RWPE2 (cell line): ENCODE measurements around the gene PROSER1.

Source experiments
- ATAC-seq: fragments of 200-7000 bp; cut with Tn5 transposase; 3 replicates; pipeline ENCODE4 v1.9.1; 2021; ENCODE audit warnings: low read depth
- DNase-seq: peaks from one replicate; pipeline ENCODE4 v3.0.0-alpha.2; 2020; ENCODE audit warnings: low spot score
- H3K27ac ChIP-seq: fragments of 450-650 bp; 2 replicates; pipeline ENCODE4 v1.5.1; 2017; ENCODE audit warnings: mild to moderate bottlenecking; ENCODE audit not compliant: poor library complexity, severe bottlenecking
- H3K27me3 ChIP-seq: fragments of 250-450 bp; sonication (Bioruptor Pico); 2 replicates; pipeline ENCODE4 v1.5.1; 2021; ENCODE audit warnings: mild to moderate bottlenecking, moderate library complexity; ENCODE audit not compliant: insufficient read depth, poor library complexity, severe bottlenecking
- H3K36me3 ChIP-seq: fragments of 250-450 bp; sonication (Bioruptor Pico); 2 replicates; pipeline ENCODE4 v1.5.1; 2020; ENCODE audit warnings: low read depth, mild to moderate bottlenecking, moderate library complexity
- H3K4me1 ChIP-seq: fragments of 250-450 bp; sonication (Bioruptor Pico); 2 replicates; pipeline ENCODE4 v1.5.1; 2021; ENCODE audit warnings: mild to moderate bottlenecking, moderate library complexity; ENCODE audit not compliant: insufficient read depth, poor library complexity, severe bottlenecking
- H3K4me3 ChIP-seq: fragments of 250-450 bp; sonication (Bioruptor Pico); 2 replicates; pipeline ENCODE4 v1.5.1; 2021; ENCODE audit warnings: mild to moderate bottlenecking, moderate library complexity; ENCODE audit not compliant: severe bottlenecking
- H3K9me3 ChIP-seq: fragments of 250-450 bp; sonication (Bioruptor Pico); 2 replicates; pipeline ENCODE4 v1.5.1; 2021; ENCODE audit warnings: mild to moderate bottlenecking, moderate library complexity; ENCODE audit not compliant: severe bottlenecking
- TF ChIP-seq, protein P1 (sequence below): fragments of 450-650 bp; IDR thresholded peaks from one replicate; pipeline ENCODE4 v1.5.1; 2017; ENCODE audit warnings: mild to moderate bottlenecking, moderate library complexity; ENCODE audit not compliant: poor library complexity, severe bottlenecking

The PROSER1 gene

DNA sequence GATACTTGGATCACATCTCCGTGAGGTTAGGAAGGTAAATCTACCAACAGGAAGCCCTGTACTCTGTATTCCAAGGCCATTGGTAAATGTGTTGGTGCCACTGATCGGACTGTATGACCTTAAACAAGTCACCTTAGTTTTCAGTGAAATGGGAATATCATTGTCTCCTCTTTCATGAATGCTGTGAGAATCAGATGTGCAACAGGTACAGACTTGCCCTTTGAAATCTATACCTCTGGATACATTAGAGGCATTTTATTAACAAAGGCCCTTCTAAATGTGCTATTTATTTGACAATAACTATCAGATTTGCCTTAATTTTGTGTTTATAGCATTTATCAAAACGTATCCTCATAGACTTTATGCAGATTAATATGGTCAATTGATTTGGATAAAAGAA, 11.4 kb upstream of the PROSER1 start:
- Histone ChIP-seq H3K36me3 (peaks cover 13% of the 10 kb centered on the region), H3K27ac (no peak overlapping the region)
- no peak for ATAC-seq

DNA sequence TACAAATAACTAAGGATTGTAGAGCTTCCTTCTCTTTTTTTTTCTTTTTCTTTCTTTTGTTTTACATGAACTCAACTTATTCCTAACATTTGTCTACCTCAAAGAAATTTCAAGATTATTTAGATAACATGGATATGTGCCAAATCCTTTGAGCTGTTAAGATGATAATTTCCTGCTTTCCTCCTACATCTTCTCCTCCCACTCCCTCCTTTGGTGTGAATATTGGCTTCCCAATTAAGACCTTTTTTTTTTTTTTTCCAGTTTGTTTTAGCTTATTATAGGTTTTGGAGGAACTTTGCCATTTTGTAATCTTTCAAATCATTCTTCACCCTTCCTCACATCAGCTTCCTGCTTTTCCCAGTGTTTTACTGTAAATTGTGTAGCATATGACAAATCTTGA, 10.9 kb upstream of the PROSER1 start:
- Histone ChIP-seq H3K36me3 (peaks cover 13% of the 10 kb centered on the region), H3K9me3 (no peaks in the 10 kb centered on the region), H3K27me3 (no peaks in the 10 kb centered on the region), H3K27ac (no peak overlapping the region), H3K4me3 (no peak overlapping the region), H3K4me1 (no peaks in the 10 kb centered on the region)
- DNase-seq (no peak), ATAC-seq (no peak)
- TF ChIP-seq, protein P1, sequence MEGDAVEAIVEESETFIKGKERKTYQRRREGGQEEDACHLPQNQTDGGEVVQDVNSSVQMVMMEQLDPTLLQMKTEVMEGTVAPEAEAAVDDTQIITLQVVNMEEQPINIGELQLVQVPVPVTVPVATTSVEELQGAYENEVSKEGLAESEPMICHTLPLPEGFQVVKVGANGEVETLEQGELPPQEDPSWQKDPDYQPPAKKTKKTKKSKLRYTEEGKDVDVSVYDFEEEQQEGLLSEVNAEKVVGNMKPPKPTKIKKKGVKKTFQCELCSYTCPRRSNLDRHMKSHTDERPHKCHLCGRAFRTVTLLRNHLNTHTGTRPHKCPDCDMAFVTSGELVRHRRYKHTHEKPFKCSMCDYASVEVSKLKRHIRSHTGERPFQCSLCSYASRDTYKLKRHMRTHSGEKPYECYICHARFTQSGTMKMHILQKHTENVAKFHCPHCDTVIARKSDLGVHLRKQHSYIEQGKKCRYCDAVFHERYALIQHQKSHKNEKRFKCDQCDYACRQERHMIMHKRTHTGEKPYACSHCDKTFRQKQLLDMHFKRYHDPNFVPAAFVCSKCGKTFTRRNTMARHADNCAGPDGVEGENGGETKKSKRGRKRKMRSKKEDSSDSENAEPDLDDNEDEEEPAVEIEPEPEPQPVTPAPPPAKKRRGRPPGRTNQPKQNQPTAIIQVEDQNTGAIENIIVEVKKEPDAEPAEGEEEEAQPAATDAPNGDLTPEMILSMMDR = no peak

More for the DNA sequence above, 11.4 kb upstream of the PROSER1 start:
- no peaks in the 10 kb centered on the region for H3K4me1 ChIP-seq
- no peak for DNase-seq
- TF ChIP-seq, protein P1 = no peak
- H3K9me3 ChIP-seq = no peaks in the 10 kb centered on the region
- H3K27me3 ChIP-seq = no peaks in the 10 kb centered on the region
- no peak overlapping the region for H3K4me3 ChIP-seq

DNA sequence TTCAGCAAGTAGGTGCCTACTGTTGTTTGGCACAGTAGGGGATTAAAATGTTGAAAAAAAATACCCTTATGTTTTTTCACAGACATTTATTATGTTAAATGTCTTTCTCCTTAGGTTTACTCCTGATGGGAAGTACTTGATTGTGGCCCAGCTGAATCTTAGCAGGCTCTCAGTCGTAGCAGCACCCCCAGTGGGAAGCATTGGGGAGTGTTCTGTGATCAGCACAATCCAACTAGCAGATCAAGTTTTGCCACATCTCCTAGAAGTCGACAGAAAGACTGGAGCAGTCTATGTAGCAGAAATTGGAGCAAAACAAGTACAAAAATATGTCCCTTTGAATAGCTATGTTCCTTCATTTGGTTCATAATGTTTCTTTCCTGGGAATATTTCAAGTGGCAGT, 9.7 kb upstream of the PROSER1 start:
- DNase-seq (no peak), ATAC-seq (peak; percentile 33; the same call in 1 of the 3 replicates)
- Histone ChIP-seq H3K27ac (no peak overlapping the region), H3K36me3 (peaks cover 17% of the 10 kb centered on the region), H3K4me1 (no peaks in the 10 kb centered on the region), H3K9me3 (no peaks in the 10 kb centered on the region), H3K27me3 (no peaks in the 10 kb centered on the region), H3K4me3 (no peak overlapping the region)
- TF ChIP-seq, protein P1 = no peak

DNA sequence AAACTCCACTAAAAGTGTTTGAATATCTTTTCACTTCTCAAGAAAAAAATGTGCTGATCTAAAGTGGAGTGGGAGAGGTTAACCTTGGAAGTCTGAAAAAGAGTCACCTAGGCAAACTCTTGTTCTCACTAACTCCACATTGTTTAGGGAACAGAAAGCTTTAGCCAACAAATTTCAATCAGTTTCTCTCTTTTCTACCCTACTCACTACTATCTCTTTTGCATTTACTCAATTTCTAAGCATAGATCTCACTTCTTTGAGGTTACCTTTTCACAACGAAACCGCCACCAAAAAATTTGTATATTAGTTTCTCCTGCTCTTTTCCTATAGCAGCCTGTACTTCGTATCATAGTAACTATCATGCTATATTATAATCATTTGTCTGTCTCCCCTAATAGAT, 6.6 kb upstream of the PROSER1 start:
- Histone ChIP-seq H3K9me3 (no peaks in the 10 kb centered on the region), H3K27ac (no peak overlapping the region), H3K36me3 (peaks cover 26% of the 10 kb centered on the region), H3K4me3 (no peak overlapping the region), H3K27me3 (no peaks in the 10 kb centered on the region), H3K4me1 (no peaks in the 10 kb centered on the region)
- TF ChIP-seq, protein P1 = no peak
- ATAC-seq (no peak), DNase-seq (no peak)

DNA sequence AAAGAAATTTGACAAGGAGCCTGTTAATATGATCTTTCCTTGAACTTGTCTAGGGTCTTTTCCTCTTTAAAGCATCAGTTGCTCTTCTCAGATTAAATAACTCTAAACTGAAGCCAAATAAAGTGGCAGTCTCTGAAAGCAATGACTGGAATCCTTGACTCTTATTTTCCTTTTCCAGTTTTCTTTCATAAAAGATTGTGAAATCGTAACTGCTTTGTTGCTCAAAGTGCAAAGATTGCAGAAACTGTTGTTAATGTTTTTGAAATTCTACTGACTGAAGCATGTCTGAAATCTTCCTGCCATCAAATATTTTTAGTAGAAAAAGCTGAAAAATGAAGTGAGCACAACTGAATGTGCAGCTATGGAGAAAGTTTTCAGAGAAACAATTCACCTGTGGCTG, 2.3 kb upstream of the PROSER1 start:
- Histone ChIP-seq H3K27ac (no peak overlapping the region), H3K9me3 (no peaks in the 10 kb centered on the region), H3K36me3 (peaks cover 14% of the 10 kb centered on the region), H3K4me1 (no peaks in the 10 kb centered on the region), H3K27me3 (no peaks in the 10 kb centered on the region), H3K4me3 (no peak overlapping the region)
- TF ChIP-seq, protein P1 = no peak
- ATAC-seq = no peak
- DNase-seq = no peak
